A549 (cell line): ENCODE results near the gene AP5B1.

ENCODE experiments used
- EP300 ChIP-seq, 2 experiments: fragments of >200 bp; sonication (Bioruptor Twin); formaldehyde crosslinking; IDR thresholded peaks; 2 replicates in 1 of 2; 3 replicates in 1 of 2; pipeline ENCODE4 v1.6.1; 2016 to 2017
- ESRRA ChIP-seq: fragments of 150-350 bp; IDR thresholded peaks from 2 replicates; pipeline ENCODE4 v1.6.1; 2014; ENCODE audit warnings: mild to moderate bottlenecking, low read length, borderline replicate concordance
- KDM5A ChIP-seq: fragments of 200-600 bp; sonication (generic); IDR thresholded peaks from 2 replicates; pipeline ENCODE4 v1.6.1; 2016; ENCODE audit warnings: antibody characterized with exemption, mild to moderate bottlenecking
- NR3C1 ChIP-seq: fragments of >200 bp; sonication (Bioruptor Twin); formaldehyde crosslinking; IDR thresholded peaks from 3 replicates; pipeline ENCODE4 v1.6.1; 2017
- POLR2AphosphoS2 ChIP-seq: conservative IDR thresholded peaks from 2 replicates; pipeline ENCODE4 v1.6.1; 2012; ENCODE audit warnings: low read length, improper control_type of control experiment, inconsistent platforms
- SMC3 ChIP-seq: fragments of >200 bp; sonication (Bioruptor Twin); formaldehyde crosslinking; IDR thresholded peaks from 3 replicates; pipeline ENCODE4 v1.6.1; 2018; ENCODE audit warnings: inconsistent platforms
- TF ChIP-seq, protein P1 (sequence below): fragments of >200 bp; sonication (Bioruptor Twin); formaldehyde crosslinking; IDR thresholded peaks from 3 replicates; pipeline ENCODE4 v1.5.1; 2016

DNA sequence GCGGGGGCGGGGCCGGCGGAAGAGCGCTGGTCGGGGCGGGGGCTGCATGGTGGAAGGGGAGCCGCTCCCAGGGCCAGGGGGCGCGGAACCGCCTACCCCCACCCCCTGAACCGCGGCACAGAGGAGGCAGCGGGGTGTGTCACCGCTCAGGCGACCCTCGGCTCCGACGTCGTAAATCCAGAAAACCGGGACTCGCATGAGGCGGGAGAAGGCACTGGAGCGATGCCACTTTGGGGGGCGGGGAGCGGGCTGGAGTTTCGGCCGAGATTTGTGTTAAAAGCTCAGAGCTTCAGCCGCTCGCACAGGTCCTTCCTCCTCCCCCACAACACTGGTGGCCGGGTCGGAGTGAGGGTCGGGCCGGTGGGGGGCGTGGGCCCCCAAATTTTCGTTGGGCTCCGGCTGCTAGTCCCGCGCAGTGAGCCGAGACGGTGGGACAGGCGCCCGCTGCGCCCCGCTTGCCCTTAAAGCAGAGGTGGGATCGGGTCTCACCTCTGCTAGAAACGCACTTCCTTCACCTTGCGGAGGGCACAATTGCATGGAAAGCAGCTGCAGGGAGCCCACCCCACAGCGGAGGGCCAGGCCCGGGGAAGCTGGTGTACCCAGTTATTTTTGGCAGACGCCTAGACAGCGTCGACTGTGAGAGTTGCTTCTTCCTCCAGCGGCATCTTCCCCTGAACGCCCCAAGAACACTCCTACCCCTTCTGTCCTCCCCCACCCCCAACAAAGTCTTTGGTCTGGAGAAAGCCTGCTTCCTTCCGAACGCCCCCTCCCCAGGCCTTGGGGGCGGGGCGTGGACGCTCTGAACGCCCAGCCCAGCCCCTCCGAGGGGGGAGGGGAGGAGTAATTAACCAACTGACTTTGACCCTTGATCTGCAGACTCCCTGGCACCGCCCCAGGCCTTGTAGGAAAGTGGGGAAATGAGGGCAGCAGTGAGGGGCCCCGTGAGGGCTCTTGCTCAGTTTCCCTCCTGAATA is 7.2 kb upstream of the AP5B1 start:
- TF ChIP-seq, protein P1, sequence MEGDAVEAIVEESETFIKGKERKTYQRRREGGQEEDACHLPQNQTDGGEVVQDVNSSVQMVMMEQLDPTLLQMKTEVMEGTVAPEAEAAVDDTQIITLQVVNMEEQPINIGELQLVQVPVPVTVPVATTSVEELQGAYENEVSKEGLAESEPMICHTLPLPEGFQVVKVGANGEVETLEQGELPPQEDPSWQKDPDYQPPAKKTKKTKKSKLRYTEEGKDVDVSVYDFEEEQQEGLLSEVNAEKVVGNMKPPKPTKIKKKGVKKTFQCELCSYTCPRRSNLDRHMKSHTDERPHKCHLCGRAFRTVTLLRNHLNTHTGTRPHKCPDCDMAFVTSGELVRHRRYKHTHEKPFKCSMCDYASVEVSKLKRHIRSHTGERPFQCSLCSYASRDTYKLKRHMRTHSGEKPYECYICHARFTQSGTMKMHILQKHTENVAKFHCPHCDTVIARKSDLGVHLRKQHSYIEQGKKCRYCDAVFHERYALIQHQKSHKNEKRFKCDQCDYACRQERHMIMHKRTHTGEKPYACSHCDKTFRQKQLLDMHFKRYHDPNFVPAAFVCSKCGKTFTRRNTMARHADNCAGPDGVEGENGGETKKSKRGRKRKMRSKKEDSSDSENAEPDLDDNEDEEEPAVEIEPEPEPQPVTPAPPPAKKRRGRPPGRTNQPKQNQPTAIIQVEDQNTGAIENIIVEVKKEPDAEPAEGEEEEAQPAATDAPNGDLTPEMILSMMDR: no peak
- TF ChIP-seq POLR2AphosphoS2 (no peak), NR3C1 (no peak), SMC3 (no peak), KDM5A (no peak), ESRRA (no peak), EP300 (IDR thresholded peaks at IDR 0.05) (no peak)
